H9 (cell line): Measurements from ENCODE around the gene LATS2. TPM values are rescaled to one million over a fixed set of nuclear protein-coding genes. Genes with fewer than 3 reads are reported as not detected.

ENCODE experiments used
- DNase-seq: peaks from one replicate; pipeline ENCODE4 v3.0.0-alpha.2; 2017
- H2AFZ ChIP-seq: one replicate; pipeline ENCODE4 v1.6.1; 2013; ENCODE audit warnings: mild to moderate bottlenecking, low read length, control low read depth, moderate library complexity
- H2AK5ac ChIP-seq: 2 replicates; pipeline ENCODE4 v1.6.1; 2013; ENCODE audit warnings: low read length, control low read depth, mixed read lengths; ENCODE audit not compliant: insufficient read length
- H2BK120ac ChIP-seq: one replicate; pipeline ENCODE4 v1.6.1; 2013; ENCODE audit warnings: low read depth, mild to moderate bottlenecking, low read length, control low read depth, inconsistent platforms; ENCODE audit not compliant: poor library complexity, severe bottlenecking
- H2BK12ac ChIP-seq: 2 replicates; pipeline ENCODE4 v1.6.1; 2013; ENCODE audit warnings: low read length, control low read depth, mixed read lengths, low read depth; ENCODE audit not compliant: insufficient read length
- H2BK15ac ChIP-seq: 2 replicates; pipeline ENCODE4 v1.6.1; 2013; ENCODE audit warnings: low read depth, low read length, control low read depth
- H2BK20ac ChIP-seq: one replicate; pipeline ENCODE4 v1.6.1; 2013; ENCODE audit warnings: low read depth, mild to moderate bottlenecking, low read length, control low read depth, inconsistent platforms; ENCODE audit not compliant: poor library complexity, severe bottlenecking
- H2BK5ac ChIP-seq: 2 replicates; pipeline ENCODE4 v1.6.1; 2013; ENCODE audit warnings: low read length, control low read depth, mixed read lengths; ENCODE audit not compliant: insufficient read length
- H3K14ac ChIP-seq: 2 replicates; pipeline ENCODE4 v1.6.1; 2013; ENCODE audit warnings: low read length, control low read depth; ENCODE audit not compliant: insufficient read depth
- H3K18ac ChIP-seq: 2 replicates; pipeline ENCODE4 v1.6.1; 2013; ENCODE audit warnings: low read depth, mild to moderate bottlenecking, mixed read lengths, low read length, control low read depth; ENCODE audit not compliant: insufficient read length
- H3K23ac ChIP-seq: 2 replicates; pipeline ENCODE4 v1.6.1; 2013; ENCODE audit warnings: low read length, control low read depth, mixed read lengths, low read depth; ENCODE audit not compliant: insufficient read length
- H3K23me2 ChIP-seq: 2 replicates; pipeline ENCODE4 v1.6.1; 2013; ENCODE audit warnings: low read depth, mild to moderate bottlenecking, mixed read lengths, low read length, control low read depth; ENCODE audit not compliant: insufficient read length, poor library complexity, severe bottlenecking
- H3K27ac ChIP-seq: 2 replicates; pipeline ENCODE4 v1.5.1; 2013; ENCODE audit warnings: low read length, control low read depth, mixed read lengths, low read depth; ENCODE audit not compliant: insufficient read length
- H3K27me3 ChIP-seq: 2 replicates; pipeline ENCODE4 v1.6.1; 2013; ENCODE audit warnings: low read length, control low read depth, inconsistent platforms; ENCODE audit not compliant: insufficient read depth
- H3K4ac ChIP-seq: 2 replicates; pipeline ENCODE4 v1.6.1; 2013; ENCODE audit warnings: low read depth, mild to moderate bottlenecking, control low read depth, inconsistent platforms, low read length, moderate library complexity
- H3K4me1 ChIP-seq: 2 replicates; pipeline ENCODE4 v1.6.1; 2013; ENCODE audit warnings: low read length, control low read depth, inconsistent platforms; ENCODE audit not compliant: insufficient read depth
- H3K4me2 ChIP-seq: 2 replicates; pipeline ENCODE4 v1.6.1; 2013; ENCODE audit warnings: low read length, control low read depth, mixed read lengths; ENCODE audit not compliant: insufficient read length, insufficient read depth
- H3K56ac ChIP-seq: 2 replicates; pipeline ENCODE4 v1.6.1; 2013; ENCODE audit warnings: low read depth, mild to moderate bottlenecking, mixed read lengths, low read length, control low read depth; ENCODE audit not compliant: insufficient read length
- H3K79me1 ChIP-seq: 2 replicates; pipeline ENCODE4 v1.6.1; 2013; ENCODE audit warnings: low read depth, mild to moderate bottlenecking, moderate library complexity, low read length, control low read depth, inconsistent platforms; ENCODE audit not compliant: insufficient read depth, poor library complexity, severe bottlenecking
- H3K79me2 ChIP-seq: 2 replicates; pipeline ENCODE4 v1.6.1; 2013; ENCODE audit warnings: low read length, control low read depth, inconsistent platforms; ENCODE audit not compliant: insufficient read depth
- H3K9ac ChIP-seq: 2 replicates; pipeline ENCODE4 v1.6.1; 2013; ENCODE audit warnings: low read length, control low read depth, mixed read lengths; ENCODE audit not compliant: insufficient read length; ENCODE audit errors: extremely low read depth
- H3K9me3 ChIP-seq: one replicate; pipeline ENCODE4 v1.6.1; 2013; ENCODE audit warnings: low read depth, low read length, inconsistent platforms; ENCODE audit not compliant: control insufficient read depth
- H3T11ph ChIP-seq: one replicate; pipeline ENCODE4 v1.6.1; 2013; ENCODE audit warnings: mild to moderate bottlenecking, low read length, control low read depth, inconsistent platforms
- H4K20me1 ChIP-seq: one replicate; pipeline ENCODE4 v1.6.1; 2013; ENCODE audit not compliant: control insufficient read depth, insufficient read length, insufficient read depth
- H4K5ac ChIP-seq: 2 replicates; pipeline ENCODE4 v1.6.1; 2013; ENCODE audit warnings: low read depth, mild to moderate bottlenecking, mixed read lengths, low read length, control low read depth; ENCODE audit not compliant: insufficient read length
- H4K8ac ChIP-seq: replicated peaks from 2 replicates; pipeline ENCODE4 v1.6.1; 2013; ENCODE audit warnings: low read length, control low read depth, mixed read lengths, low read depth; ENCODE audit not compliant: insufficient read length
- H4K91ac ChIP-seq: 2 replicates; pipeline ENCODE4 v1.6.1; 2013; ENCODE audit warnings: low read depth, mild to moderate bottlenecking, moderate library complexity, mixed read lengths, low read length, control low read depth; ENCODE audit not compliant: insufficient read length
- H3K27ac Mint-ChIP-seq, 3 experiments: 2 replicates in 2 of 3; 3 replicates in 1 of 3; pipeline ENCODE4 v1.8.0; 2020 to 2021; ENCODE audit warnings: mixed read lengths in 3 of 3, mild to moderate bottlenecking in 1 of 3, moderate library complexity in 1 of 3
- H3K27me3 Mint-ChIP-seq: 2 replicates; pipeline ENCODE4 v1.8.0; 2021; ENCODE audit warnings: low read depth, mild to moderate bottlenecking, moderate library complexity, mixed read lengths
- H3K36me3 Mint-ChIP-seq, 3 experiments: 2 replicates in 2 of 3; 3 replicates in 1 of 3; pipeline ENCODE4 v1.8.0; 2020 to 2021; ENCODE audit warnings: low read depth in 3 of 3, mixed read lengths in 3 of 3; ENCODE audit not compliant: insufficient read depth in 1 of 3
- H3K4me1 Mint-ChIP-seq, 2 experiments: 2 replicates each; pipeline ENCODE4 v1.8.0; 2020; ENCODE audit warnings: mixed read lengths in 2 of 2
- H3K4me3 Mint-ChIP-seq, 2 experiments: 2 replicates in 1 of 2; 3 replicates in 1 of 2; pipeline ENCODE4 v1.8.0; 2020 to 2021; ENCODE audit warnings: mild to moderate bottlenecking in 2 of 2, mixed read lengths in 2 of 2, moderate library complexity in 1 of 2
- H3K9me3 Mint-ChIP-seq, 2 experiments: 2 replicates in 1 of 2; 3 replicates in 1 of 2; pipeline ENCODE4 v1.8.0; 2020; ENCODE audit warnings: mild to moderate bottlenecking in 2 of 2, mixed read lengths in 2 of 2, moderate library complexity in 1 of 2
- CTCF ChIP-seq: fragments of 200-600 bp; sonication (generic); conservative IDR thresholded peaks from 3 replicates; pipeline ENCODE4 v1.8.0; 2021; ENCODE audit warnings: antibody characterized with exemption, mild to moderate bottlenecking
- WGBS: extraction: QIAGEN DNeasy Blood & Tissue Kit; methylation state at CpG from one replicate; pipeline ENCODE4 v1.1.7; 2013; ENCODE audit warnings: missing lambda C conversion rate, low lambda C conversion rate, mixed read lengths; ENCODE audit not compliant: insufficient read length; ENCODE audit errors: extremely low coverage; 5-methylcytosine and 5-hydroxymethylcytosine counted together
- total RNA-seq: library from RNA; stranded (reverse); gene quantifications from 2 replicates; pipeline ENCODE4 v1.2.1, GENCODE V29; 2021

Gene LATS2
- total RNA-seq, 1 experiment from 2014 or later: 20.0 TPM

GRCh38 chr13:20972731-20973130, 88.7 kb downstream of the LATS2 start:
- Histone ChIP-seq H3K79me1 (no peaks in the 10 kb centered on the region), H3K23ac (no peak overlapping the region), H4K8ac (no peak overlapping the region), H2AFZ (no peak overlapping the region), H3K9ac (no peak overlapping the region), H3K27ac (no peak overlapping the region), H3K14ac (no peak overlapping the region), H3K18ac (no peak overlapping the region), H3K9me3 (no peaks in the 10 kb centered on the region), H3K23me2 (no peaks in the 10 kb centered on the region), H3K56ac (no peak overlapping the region), H2BK5ac (no peak overlapping the region), H3K4me2 (no peak overlapping the region), H3K4ac (no peak overlapping the region), H2BK120ac (no peak overlapping the region), H3K4me1 (no peaks in the 10 kb centered on the region), H4K91ac (no peak overlapping the region), H3T11ph (no peak overlapping the region), H2BK15ac (no peak overlapping the region), H3K79me2 (no peaks in the 10 kb centered on the region), H2AK5ac (no peak overlapping the region), H2BK20ac (no peak overlapping the region), H4K5ac (no peak overlapping the region), H3K27me3 (no peaks in the 10 kb centered on the region), H4K20me1 (no peaks in the 10 kb centered on the region), H2BK12ac (no peak overlapping the region)
- TF ChIP-seq CTCF: no peak
- no peak for DNase-seq
- no CpG with 5 or more reads among the region's 2 CpGs for WGBS
- peaks cover 4% of the 10 kb centered on the region; the same call in 1 of the 2 replicates for H3K27me3 Mint-ChIP-seq
- H3K36me3 Mint-ChIP-seq: peaks cover 16 to 47% (median 40%) of the 10 kb centered on the region in 3 experiments; a peak in 6 of 7 replicates
- H3K27ac Mint-ChIP-seq: no peak overlapping the region
- peaks cover 4 to 6% of the 10 kb centered on the region in 2 experiments; a peak in 3 of 5 replicates for H3K9me3 Mint-ChIP-seq
- peaks cover 0 to 3% of the 10 kb centered on the region in 2 experiments; a peak in 1 of 4 replicates for H3K4me1 Mint-ChIP-seq
- H3K4me3 Mint-ChIP-seq: no peak overlapping the region
